GM12878 (cell line): ENCODE measurements around the gene RBM4.
A peak's percentile ranks its signal among the peaks of the same experiment; 100 is the strongest.

Experiments
- POLR2A ChIP-seq: IDR thresholded peaks from 2 replicates; pipeline ENCODE4 v1.6.1; 2011; ENCODE audit warnings: low read depth, mild to moderate bottlenecking, low read length
- SMARCA5 ChIP-seq: fragments of 450-650 bp; IDR thresholded peaks from 2 replicates; pipeline ENCODE4 v1.6.1; 2017; ENCODE audit warnings: mild to moderate bottlenecking
- ZNF207 ChIP-seq: fragments of 450-650 bp; IDR thresholded peaks from 2 replicates; pipeline ENCODE4 v1.6.1; 2014; ENCODE audit warnings: antibody characterized with exemption, mild to moderate bottlenecking, borderline replicate concordance

- no peak; the same call in 1 of the 2 replicates for TF ChIP-seq ZNF207
- TF ChIP-seq POLR2A = peak; percentile 93
- 0 out of 2 replicates have a peak, but pooled peaks have one; percentile 33 for TF ChIP-seq SMARCA5
Observed at GRCh38 chr11:66638177-66639065, at the start of gene RBM4.
